Erythroblast (primary cell): Measurements from ENCODE around the gene MAGEH1.

Source experiments
- DNase-seq, 2 experiments: peaks; one replicate each; lab custom pipeline; 2025; lab: John Stamatoyannopoulos, UW
- GATA1 ChIP-seq: IDR thresholded peaks from 2 replicates; pipeline ENCODE4 v1.6.1; 2011; ENCODE audit warnings: low read depth, mild to moderate bottlenecking, control low read depth, low read length, moderate library complexity
- POLR2A ChIP-seq: IDR thresholded peaks from 2 replicates; pipeline ENCODE4 v1.6.1; 2011; ENCODE audit warnings: mild to moderate bottlenecking, low read length

Gene MAGEH1

GRCh38 chrX:55486736-55487135 lies 34.8 kb downstream of the MAGEH1 start:
- TF ChIP-seq GATA1: no peak
- no peak for TF ChIP-seq POLR2A
- no peak for DNase-seq

GRCh38 chrX:55487143-55487542 lies 35.2 kb downstream of the MAGEH1 start:
- DNase-seq: no peak
- TF ChIP-seq POLR2A (no peak), GATA1 (no peak)

GRCh38 chrX:55488006-55488592 lies 36.2 kb downstream of the MAGEH1 start:
- peak in 1 of 2 experiments; percentile 33 for DNase-seq
- TF ChIP-seq GATA1 (no peak), POLR2A (no peak)

DNA sequence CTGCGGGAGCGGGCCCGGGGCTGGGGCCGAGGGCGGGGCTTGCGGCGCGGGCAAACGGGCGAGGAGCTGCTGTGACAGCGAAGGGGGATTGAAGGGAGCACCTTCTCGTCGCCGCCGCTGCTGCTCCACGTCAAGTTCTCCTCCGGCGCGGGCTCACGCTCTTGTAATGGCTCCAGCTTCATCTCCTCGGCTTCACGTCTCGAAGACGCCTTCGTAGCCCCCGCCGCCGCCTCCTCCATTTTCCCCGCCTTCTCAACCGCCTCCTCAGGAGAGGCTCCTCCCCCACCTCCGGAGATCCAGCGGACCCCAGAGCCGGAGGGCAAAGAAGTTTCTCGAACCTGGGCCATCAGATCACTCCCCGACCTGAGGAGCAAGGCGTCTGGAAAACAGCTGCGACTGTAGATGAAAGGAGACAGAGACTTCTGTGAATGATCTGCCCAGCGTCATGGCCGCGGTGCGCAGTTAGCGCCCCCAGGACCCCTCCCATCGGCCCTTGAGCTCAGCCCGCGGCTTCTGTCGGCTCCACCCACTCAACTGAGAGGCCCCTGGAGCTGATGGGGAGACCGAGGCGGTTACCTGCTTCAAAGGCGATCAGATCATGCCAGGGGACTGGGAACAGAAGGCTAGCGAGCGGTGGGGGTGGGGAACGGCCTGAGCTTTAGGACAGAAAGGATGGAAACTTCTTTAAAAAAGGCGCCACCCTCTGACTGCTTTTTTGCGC lies 36.8 kb downstream of the MAGEH1 start:
- peak; percentile 78 to 83 for DNase-seq
- TF ChIP-seq POLR2A (peak; percentile 45), GATA1 (no peak)

DNA sequence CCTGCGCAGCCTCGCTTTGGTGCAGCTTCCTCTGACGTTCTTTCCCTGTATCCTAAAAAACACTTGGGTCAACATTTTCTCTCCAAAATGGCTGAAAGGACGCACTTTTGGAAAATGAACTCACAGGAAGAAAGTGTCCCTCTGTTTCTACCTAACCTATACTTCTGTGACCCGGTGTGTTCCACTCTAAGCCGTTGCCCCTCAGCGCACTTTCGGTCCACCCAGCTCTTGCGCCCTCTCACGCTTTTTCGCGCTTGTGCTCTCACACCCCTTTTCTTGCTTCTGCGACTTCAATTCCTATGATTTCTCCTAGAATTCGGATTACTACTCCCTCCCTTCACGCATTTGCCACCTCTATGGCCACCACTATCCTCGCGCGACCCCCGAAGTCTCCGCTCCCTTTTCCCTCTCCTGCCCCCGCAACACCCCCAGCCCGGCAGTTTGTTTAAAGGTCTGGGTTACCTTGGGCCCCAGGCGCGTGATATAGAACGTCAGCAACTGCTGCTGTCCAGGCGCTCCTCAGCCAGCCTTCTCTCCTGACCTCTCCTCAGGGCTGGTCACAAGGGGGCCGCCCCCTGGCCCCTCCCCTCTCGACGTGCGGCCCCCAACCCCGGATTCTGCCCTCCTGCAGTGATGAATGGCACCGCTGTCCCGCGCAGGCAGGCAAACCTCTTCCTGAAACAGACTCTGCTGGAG lies 37.5 kb downstream of the MAGEH1 start, which contains the start of gene USP51:
TSS of gene USP51 (minus strand) at position 535 of the 696 bp plus-strand sequence. CDS start 909 bp downstream, outside the sequence.
- peak; percentile 73 to 74 for DNase-seq
- peak; percentile 12 for TF ChIP-seq POLR2A
- TF ChIP-seq GATA1: no peak

DNA sequence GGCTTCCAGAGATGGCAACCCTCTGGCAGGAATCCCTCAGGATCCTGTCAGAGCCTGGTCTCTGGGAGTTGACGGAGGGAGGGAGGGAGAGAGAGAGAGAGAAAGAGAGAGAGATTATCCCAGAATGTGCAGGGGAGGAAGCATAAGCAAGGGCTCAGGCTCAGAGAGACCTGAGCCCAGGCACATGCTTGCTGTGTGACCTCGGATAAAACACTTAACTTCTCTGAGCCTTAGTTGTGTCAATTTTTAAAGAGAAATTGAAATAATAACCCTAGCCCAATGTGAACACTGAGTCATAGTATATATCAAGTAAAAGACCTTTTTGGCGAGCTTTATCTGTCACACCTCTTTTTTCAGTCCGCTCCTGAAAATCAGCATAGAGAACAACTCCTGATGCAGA lies 38.2 kb downstream of the MAGEH1 start:
- TF ChIP-seq POLR2A (no peak), GATA1 (no peak)
- DNase-seq: no peak

DNA sequence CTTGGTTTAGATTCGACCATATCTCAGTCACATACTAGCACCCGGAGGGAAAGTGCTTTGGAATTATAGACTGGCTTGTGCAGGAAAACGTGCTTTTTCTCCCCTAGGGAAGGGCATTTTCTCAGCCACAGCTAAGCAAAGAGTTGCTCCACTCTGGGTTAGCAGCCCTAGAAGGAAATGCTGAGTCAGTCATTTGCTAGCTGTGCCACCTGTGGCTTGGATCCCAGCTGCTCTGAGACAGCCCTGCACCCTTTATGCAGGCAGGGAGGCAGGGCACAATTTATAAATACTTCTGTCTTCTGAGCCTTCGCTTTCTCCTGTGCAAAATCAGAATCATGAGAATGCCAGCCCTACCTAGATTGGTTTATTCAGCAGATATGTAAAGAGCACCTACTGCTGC lies 39.0 kb downstream of the MAGEH1 start:
- DNase-seq: no peak

More for the DNA sequence above, 39.0 kb downstream of the MAGEH1 start:
- TF ChIP-seq POLR2A: no peak
- TF ChIP-seq GATA1: no peak
